ENCODE data around the gene APEX1. TPM values are rescaled to one million over a fixed set of nuclear protein-coding genes. Genes with fewer than 3 reads are reported as not detected.

APEX1 gene
- total and polyA plus RNA-seq, 9 donors = 60.0 to 205 (median 182) TPM

DNA sequence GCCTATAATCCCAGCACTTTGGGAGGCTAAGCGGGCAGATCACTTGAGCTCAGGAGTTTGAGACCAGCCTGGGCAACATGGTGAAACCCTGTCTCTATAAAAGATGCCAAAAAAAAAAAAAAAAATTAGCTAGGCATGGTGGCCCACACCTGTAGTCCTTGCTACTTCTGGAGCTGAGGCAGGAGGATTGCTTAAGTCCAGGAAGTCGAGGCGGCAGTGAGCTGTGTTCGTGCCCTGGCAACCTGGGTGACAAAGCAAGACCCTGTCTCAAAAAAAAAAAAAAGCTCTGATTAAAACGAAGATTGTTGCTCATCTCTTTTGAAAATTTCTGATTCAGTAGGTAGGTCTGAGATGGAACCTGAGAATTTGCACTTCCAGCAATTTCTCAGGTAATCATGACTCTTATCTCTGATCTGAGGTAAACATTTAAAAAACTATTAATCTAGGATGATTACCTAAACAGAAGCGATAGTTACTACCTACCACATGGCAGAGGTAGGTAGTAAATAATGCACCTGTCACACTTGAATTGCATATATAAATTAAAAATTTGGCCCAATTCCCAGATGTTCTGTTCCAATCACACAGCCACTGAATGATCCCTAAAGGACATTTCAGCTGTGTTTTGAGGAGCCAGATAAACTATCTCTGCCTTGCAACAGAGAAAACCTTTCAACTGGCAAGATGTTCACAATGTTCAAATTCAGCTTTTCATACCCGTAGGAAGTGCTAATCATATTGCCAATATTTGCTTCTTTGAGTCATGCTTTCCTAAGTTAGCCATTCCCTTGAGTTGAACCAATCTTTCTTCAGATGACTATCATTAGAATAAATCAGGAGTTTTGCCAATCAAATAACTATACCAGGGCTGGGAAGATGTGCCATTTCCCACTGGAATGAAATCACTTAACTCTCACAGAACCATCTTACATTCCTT, 37.5 kb upstream of the APEX1 start:
- Histone ChIP-seq H3K9me3 (replicated peaks; ENCODE audit: control insufficient read depth, low read depth, low read length) (no peaks in the 10 kb centered on the region), H3K4me1 (ENCODE audit: control insufficient read depth, insufficient read depth, low read length) (peaks cover 7% of the 10 kb centered on the region), H3K27ac (ENCODE audit: low read length) (no peak overlapping the region), H3K27me3 (ENCODE audit: control insufficient read depth, insufficient read depth, low read length) (no peaks in the 10 kb centered on the region), H3K36me3 (ENCODE audit: control insufficient read depth, insufficient read depth, low read length) (no peaks in the 10 kb centered on the region), H3K4me3 (ENCODE audit: low read length) (no peak overlapping the region)
- WGBS (ENCODE audit: insufficient coverage) = 71% methylated on average over 3 of the region's 7 CpGs
- no peak for DNase-seq

DNA sequence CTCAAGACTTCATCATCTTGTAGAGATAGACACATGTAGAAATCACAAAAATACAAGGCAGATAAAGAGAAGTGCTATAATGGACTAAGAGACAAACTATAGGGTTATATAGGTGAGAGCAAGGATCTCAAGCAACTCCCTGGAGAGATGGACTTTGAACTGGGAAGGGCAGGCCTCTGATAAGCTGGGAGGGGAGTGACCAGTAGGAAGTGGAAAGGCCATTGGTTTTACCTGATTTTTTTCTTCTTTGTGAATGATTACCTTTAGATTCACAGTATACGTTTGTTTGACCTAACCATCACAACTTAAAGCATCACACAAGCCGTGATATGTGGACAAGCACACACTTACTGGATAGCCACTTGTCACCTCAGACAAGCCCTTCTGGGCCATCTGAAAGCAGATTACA, 36.5 kb upstream of the APEX1 start:
- 81% methylated on average over 2 of the region's 2 CpGs for WGBS (ENCODE audit: insufficient coverage)
- peaks cover 7% of the 10 kb centered on the region for H3K4me1 ChIP-seq (ENCODE audit: control insufficient read depth, insufficient read depth, low read length)
- no peak overlapping the region for H3K4me3 ChIP-seq (ENCODE audit: low read length)
- H3K27me3 ChIP-seq (ENCODE audit: control insufficient read depth, insufficient read depth, low read length) = no peaks in the 10 kb centered on the region
- no peak for DNase-seq
- H3K36me3 ChIP-seq (ENCODE audit: control insufficient read depth, insufficient read depth, low read length) = no peaks in the 10 kb centered on the region
- H3K9me3 ChIP-seq (replicated peaks; ENCODE audit: control insufficient read depth, low read depth, low read length) = no peaks in the 10 kb centered on the region
- no peak overlapping the region for H3K27ac ChIP-seq (ENCODE audit: low read length)

DNA sequence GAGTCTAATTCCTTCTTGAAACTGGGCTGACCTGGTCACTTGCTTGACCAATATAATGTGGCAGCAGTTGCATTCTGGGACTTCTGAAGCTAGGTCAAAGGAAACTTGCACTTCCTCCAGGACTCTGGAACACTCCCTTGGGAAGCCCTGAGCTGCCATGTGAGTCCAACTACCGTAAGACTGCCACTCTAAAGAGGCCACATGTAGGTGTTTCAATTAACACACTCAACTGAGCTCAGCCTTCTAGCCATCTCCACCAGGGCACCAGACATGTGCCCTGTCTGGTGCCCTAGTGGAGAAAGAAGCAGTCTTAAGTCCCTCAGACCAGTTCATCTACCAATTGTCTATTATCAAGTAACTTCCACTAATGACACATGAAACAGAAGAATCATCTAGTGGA, 35.6 kb upstream of the APEX1 start:
- DNase-seq = no peak
- H3K4me1 ChIP-seq (ENCODE audit: control insufficient read depth, insufficient read depth, low read length) = no peaks in the 10 kb centered on the region
- H3K4me3 ChIP-seq (ENCODE audit: low read length) = no peak overlapping the region
- no peaks in the 10 kb centered on the region for H3K36me3 ChIP-seq (ENCODE audit: control insufficient read depth, insufficient read depth, low read length)
- 20% methylated on average over 1 of the region's 1 CpG for WGBS (ENCODE audit: insufficient coverage)
- H3K27me3 ChIP-seq (ENCODE audit: control insufficient read depth, insufficient read depth, low read length) = no peaks in the 10 kb centered on the region
- H3K9me3 ChIP-seq (replicated peaks; ENCODE audit: control insufficient read depth, low read depth, low read length) = no peaks in the 10 kb centered on the region
- no peak overlapping the region for H3K27ac ChIP-seq (ENCODE audit: low read length)

DNA sequence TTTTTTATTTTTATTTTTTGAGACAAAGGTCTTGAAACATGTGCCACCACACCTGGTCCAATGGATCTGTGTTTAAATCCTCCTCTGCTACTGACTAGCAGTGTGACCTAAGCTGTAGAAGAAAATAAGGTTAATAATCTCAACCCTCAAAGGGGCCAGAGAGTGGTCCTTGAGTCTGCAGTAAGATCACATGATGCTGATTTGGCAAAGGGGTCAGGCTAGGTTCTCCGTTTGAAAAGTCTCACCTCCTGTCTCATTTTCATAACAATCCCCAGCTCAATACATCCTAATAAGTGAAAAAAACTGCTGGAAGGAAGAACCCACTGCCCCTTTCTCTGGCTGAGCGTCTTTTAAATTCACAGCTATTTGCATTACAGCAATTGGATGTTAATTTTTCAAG, 33.8 kb upstream of the APEX1 start:
- H3K36me3 ChIP-seq (ENCODE audit: control insufficient read depth, insufficient read depth, low read length) = no peaks in the 10 kb centered on the region
- no peak overlapping the region for H3K27ac ChIP-seq (ENCODE audit: low read length)
- no peaks in the 10 kb centered on the region for H3K27me3 ChIP-seq (ENCODE audit: control insufficient read depth, insufficient read depth, low read length)
- no peak for DNase-seq
- WGBS (ENCODE audit: insufficient coverage) = no CpG with 5 or more reads among the region's 2 CpGs
- no peaks in the 10 kb centered on the region for H3K9me3 ChIP-seq (replicated peaks; ENCODE audit: control insufficient read depth, low read depth, low read length)
- no peaks in the 10 kb centered on the region for H3K4me1 ChIP-seq (ENCODE audit: control insufficient read depth, insufficient read depth, low read length)
- H3K4me3 ChIP-seq (ENCODE audit: low read length) = no peak overlapping the region

DNA sequence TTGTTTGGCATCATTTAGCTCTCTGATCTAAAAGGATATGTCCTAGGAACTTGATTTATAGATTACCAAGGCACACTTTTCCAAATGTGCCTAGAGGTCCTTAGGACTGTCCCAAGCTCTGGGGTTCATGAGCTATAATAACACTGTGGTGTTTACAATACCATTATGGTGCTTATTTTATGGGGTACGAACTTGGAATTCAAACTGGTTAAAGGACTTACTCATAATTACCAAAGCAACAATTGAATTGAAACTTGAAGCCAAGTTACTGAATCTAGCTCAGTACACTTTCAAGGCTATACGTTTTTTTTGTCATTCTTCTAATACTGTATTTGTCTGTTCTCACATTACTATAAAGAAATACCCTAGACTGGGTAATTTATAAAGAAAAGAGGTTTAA, 32.1 kb upstream of the APEX1 start:
- WGBS (ENCODE audit: insufficient coverage) = no CpG with 5 or more reads among the region's 2 CpGs
- DNase-seq = no peak

DNA sequence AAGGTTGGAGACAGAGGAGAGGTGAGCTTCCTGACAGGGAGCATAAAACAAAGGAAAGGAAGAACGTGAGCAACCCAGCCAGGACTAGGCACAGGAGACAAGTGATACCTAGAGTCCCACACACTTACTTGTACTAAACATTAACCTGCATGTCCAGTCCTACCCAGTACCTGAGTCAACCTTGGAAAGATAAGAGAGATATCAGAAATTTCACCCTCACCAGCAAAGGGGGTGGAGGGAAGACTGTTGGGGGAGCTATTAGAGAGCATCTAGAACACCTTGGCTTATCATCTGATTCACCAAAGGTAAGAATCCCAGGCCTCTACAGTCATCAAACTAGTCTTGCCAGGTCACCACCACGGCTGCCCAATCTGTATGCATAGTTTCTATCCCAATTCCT, 30.2 kb upstream of the APEX1 start:
- Histone ChIP-seq H3K27ac (ENCODE audit: low read length) (no peak overlapping the region), H3K27me3 (ENCODE audit: control insufficient read depth, insufficient read depth, low read length) (no peaks in the 10 kb centered on the region), H3K9me3 (replicated peaks; ENCODE audit: control insufficient read depth, low read depth, low read length) (no peaks in the 10 kb centered on the region), H3K36me3 (ENCODE audit: control insufficient read depth, insufficient read depth, low read length) (no peaks in the 10 kb centered on the region), H3K4me3 (ENCODE audit: low read length) (no peak overlapping the region), H3K4me1 (ENCODE audit: control insufficient read depth, insufficient read depth, low read length) (peaks cover 6% of the 10 kb centered on the region)
- no peak for DNase-seq
- WGBS (ENCODE audit: insufficient coverage) = 43% methylated on average over 1 of the region's 2 CpGs

More for the DNA sequence above, 32.1 kb upstream of the APEX1 start:
- Histone ChIP-seq H3K27ac (ENCODE audit: low read length) (no peak overlapping the region), H3K27me3 (ENCODE audit: control insufficient read depth, insufficient read depth, low read length) (no peaks in the 10 kb centered on the region), H3K4me1 (ENCODE audit: control insufficient read depth, insufficient read depth, low read length) (no peaks in the 10 kb centered on the region), H3K4me3 (ENCODE audit: low read length) (no peak overlapping the region), H3K9me3 (replicated peaks; ENCODE audit: control insufficient read depth, low read depth, low read length) (no peaks in the 10 kb centered on the region), H3K36me3 (ENCODE audit: control insufficient read depth, insufficient read depth, low read length) (no peaks in the 10 kb centered on the region)

DNA sequence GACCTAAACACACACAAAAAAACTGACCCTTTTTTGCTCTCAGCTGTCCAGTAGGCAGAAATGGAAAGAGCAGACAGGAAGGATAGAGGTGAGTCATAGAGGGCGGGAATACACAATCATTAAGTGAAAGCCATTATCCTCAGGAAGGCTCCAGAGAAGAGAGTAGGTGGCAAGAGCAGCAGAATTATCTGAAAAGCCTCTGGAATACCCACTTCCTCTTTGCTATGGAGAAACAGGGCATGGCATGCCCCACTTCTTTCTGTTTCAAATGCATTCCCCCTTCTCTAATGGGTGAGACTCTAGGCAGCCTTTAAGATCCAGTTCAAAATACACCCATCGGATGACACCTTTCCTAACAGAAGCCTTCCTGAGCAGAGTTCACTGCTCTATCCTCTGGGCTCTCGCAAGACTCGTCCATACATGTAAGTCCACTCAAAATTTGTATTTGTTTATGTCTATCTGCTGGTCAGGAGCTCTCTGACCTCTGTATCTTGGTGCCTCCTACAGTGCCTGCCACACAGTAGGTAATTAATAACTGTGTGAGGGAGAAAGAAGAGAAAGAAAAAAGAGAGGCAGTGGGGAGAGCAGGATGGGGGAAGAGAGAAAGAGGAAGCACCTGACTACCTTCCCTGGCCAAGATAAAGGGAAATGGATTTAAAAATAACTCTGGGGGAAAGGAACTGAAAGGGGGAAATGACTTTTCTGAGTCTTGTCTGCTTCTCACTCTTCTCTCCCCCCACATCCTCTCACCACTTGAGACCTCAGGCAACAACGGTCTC, 27.6 kb upstream of the APEX1 start:
- Histone ChIP-seq H3K27me3 (ENCODE audit: control insufficient read depth, insufficient read depth, low read length) (no peaks in the 10 kb centered on the region), H3K27ac (ENCODE audit: low read length) (no peak overlapping the region), H3K4me3 (ENCODE audit: low read length) (no peak overlapping the region), H3K9me3 (replicated peaks; ENCODE audit: control insufficient read depth, low read depth, low read length) (no peaks in the 10 kb centered on the region), H3K36me3 (ENCODE audit: control insufficient read depth, insufficient read depth, low read length) (no peaks in the 10 kb centered on the region), H3K4me1 (ENCODE audit: control insufficient read depth, insufficient read depth, low read length) (peaks cover 14% of the 10 kb centered on the region)
- 50% methylated on average over 2 of the region's 5 CpGs for WGBS (ENCODE audit: insufficient coverage)
- peak; percentile 60 for DNase-seq

DNA sequence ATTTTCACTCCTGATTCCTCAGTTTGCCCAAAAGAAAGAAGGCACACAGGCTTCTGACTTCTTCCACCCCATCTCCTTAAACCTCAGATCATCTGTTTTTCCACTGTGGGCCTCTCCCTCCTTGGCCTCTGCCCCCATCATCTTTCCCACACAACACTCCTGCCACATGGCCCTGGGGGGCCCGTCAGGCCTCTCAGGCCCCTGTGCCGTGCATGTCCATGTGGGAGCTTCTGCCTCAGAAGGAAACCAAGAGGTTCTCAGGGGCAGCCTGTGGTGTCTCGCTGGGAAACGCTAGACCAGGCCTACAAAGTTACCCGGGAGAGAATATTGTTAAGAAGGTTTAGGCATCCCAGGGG, 27.0 kb upstream of the APEX1 start:
- H3K4me1 ChIP-seq (ENCODE audit: control insufficient read depth, insufficient read depth, low read length) = peaks cover 14% of the 10 kb centered on the region
- no peaks in the 10 kb centered on the region for H3K36me3 ChIP-seq (ENCODE audit: control insufficient read depth, insufficient read depth, low read length)
- no peak for DNase-seq
- H3K27me3 ChIP-seq (ENCODE audit: control insufficient read depth, insufficient read depth, low read length) = no peaks in the 10 kb centered on the region
- peak overlapping the region; percentile 20 for H3K27ac ChIP-seq (ENCODE audit: low read length)
- WGBS (ENCODE audit: insufficient coverage) = 70% methylated on average over 2 of the region's 5 CpGs
- H3K9me3 ChIP-seq (replicated peaks; ENCODE audit: control insufficient read depth, low read depth, low read length) = no peaks in the 10 kb centered on the region
- no peak overlapping the region for H3K4me3 ChIP-seq (ENCODE audit: low read length)

DNA sequence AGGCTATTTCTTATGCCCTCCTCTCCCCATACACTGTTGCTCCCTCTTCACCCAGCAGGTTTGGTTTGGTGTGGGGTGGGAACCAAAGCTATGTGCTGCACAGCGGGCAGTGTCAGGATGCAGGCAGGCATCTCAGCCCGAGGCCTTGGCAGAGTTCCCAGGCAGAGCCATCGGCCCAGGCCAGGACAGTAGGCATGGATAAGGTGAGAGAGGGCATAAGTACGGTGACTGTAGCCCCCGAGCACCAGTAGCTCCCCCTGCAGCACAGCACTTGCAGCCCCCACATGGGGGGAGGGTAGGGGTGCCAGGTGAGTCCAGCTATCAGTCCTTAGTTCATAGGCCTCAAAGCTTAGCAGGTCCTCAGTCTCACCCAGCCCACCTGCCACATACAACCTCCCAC, 26.2 kb upstream of the APEX1 start:
- DNase-seq = no peak
- Histone ChIP-seq H3K4me3 (ENCODE audit: low read length) (no peak overlapping the region), H3K9me3 (replicated peaks; ENCODE audit: control insufficient read depth, low read depth, low read length) (no peaks in the 10 kb centered on the region), H3K27ac (ENCODE audit: low read length) (no peak overlapping the region), H3K36me3 (ENCODE audit: control insufficient read depth, insufficient read depth, low read length) (no peaks in the 10 kb centered on the region), H3K27me3 (ENCODE audit: control insufficient read depth, insufficient read depth, low read length) (no peaks in the 10 kb centered on the region), H3K4me1 (ENCODE audit: control insufficient read depth, insufficient read depth, low read length) (peaks cover 14% of the 10 kb centered on the region)
- WGBS (ENCODE audit: insufficient coverage) = 37% methylated on average over 3 of the region's 5 CpGs

Measured in muscle of leg (tissue), 11 donors.